Choroid plexus epithelial cell (primary cell): ENCODE results near the gene GCH1.

Experiments
- DNase-seq: peaks from one replicate; pipeline ENCODE4 v3.0.0-alpha.2; 2010; ENCODE audit warnings: low read depth
- H3K4me3 ChIP-seq: 2 replicates; pipeline ENCODE4 v1.5.1; 2011; ENCODE audit warnings: low read depth, mild to moderate bottlenecking, control low read depth, low read length, moderate library complexity
- TF ChIP-seq, protein P1 (sequence below): conservative IDR thresholded peaks from 2 replicates; pipeline ENCODE4 v1.5.1; 2011; ENCODE audit warnings: low read depth, mild to moderate bottlenecking, control low read depth, inconsistent platforms, low read length, moderate library complexity

The GCH1 gene

DNA sequence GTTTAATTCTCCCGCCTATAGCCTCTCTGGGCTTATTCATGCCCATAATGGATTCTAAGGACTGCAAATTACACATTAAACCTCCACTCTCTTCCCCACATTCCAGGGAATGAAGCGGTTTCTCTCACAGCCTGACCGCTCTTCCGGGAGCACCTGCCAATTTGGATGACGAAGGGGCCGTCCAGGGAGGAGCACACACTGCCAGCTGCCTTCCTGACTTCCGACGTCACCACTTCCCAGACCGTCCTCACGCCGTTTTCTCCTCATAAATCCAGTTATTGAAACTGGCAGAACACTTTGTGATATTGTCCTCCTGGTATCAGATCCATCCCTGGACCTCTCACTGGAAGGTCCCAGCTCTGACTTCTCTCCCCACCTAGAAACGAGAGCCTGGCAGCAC, 87.6 kb downstream of the GCH1 start:
- H3K4me3 ChIP-seq, result no peak overlapping the region
- DNase-seq, result no peak
- TF ChIP-seq, protein P1, sequence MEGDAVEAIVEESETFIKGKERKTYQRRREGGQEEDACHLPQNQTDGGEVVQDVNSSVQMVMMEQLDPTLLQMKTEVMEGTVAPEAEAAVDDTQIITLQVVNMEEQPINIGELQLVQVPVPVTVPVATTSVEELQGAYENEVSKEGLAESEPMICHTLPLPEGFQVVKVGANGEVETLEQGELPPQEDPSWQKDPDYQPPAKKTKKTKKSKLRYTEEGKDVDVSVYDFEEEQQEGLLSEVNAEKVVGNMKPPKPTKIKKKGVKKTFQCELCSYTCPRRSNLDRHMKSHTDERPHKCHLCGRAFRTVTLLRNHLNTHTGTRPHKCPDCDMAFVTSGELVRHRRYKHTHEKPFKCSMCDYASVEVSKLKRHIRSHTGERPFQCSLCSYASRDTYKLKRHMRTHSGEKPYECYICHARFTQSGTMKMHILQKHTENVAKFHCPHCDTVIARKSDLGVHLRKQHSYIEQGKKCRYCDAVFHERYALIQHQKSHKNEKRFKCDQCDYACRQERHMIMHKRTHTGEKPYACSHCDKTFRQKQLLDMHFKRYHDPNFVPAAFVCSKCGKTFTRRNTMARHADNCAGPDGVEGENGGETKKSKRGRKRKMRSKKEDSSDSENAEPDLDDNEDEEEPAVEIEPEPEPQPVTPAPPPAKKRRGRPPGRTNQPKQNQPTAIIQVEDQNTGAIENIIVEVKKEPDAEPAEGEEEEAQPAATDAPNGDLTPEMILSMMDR, result no peak

DNA sequence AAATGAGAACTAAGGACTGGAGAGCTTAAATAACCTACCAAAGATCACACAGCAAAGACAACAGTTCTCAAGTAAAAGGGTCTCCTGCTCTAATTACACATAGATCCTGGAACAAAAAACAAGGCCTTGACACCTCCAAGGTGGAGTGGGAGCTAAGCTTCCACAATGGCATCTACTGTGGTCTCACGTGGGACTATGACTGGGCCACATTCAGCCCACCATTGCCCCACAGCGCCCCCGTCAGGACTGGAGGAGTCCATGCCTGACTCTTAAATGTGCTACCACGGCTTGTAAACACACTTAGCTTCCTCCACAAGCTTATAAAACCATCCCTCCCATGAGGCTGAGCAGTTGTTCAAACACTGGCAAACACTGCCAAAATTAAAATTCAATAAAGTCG, 88.5 kb downstream of the GCH1 start:
- H3K4me3 ChIP-seq, result no peak overlapping the region
- no peak for DNase-seq
- TF ChIP-seq, protein P1, result peak; percentile 28

DNA sequence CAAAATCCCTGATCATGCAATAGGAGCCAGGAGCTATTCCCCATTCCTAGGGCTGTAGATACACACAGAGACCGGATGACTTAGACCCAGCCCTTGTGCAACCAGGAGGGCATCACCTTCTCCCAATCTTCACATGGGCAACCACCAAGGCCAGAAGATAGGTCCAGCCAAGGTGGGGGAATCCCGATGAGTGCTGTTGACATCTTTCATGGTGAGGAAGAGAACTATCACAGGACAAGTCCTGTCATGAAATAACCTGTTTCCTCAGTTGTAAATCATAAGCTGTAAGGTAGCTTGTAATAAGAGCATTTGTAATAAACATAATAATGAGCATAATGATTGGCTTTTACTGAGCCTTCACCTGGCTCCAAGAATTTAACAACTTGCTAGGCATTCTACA, 89.5 kb downstream of the GCH1 start:
- no peak overlapping the region for H3K4me3 ChIP-seq
- TF ChIP-seq, protein P1, result no peak
- DNase-seq, result no peak

DNA sequence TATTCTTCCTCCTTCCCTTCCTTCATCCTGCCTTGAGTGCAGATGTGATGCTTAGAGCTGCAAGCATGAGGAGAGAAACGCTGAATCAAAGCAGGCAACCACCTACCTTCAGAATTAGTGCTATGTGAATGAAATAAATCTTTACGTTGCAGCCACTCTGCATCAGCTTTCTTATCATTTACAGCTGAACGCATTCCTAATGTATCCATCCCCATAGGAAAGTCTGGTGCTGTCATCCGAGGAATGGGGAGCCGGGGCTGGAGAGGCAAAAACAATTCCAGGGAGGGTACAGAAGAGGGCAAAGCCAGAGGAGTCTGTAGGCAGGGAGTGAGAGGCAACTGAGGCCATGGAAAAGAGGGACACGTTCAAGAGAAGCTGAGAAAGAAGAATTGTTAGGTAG, 90.0 kb downstream of the GCH1 start:
- no peak for DNase-seq
- H3K4me3 ChIP-seq, result no peak overlapping the region
- TF ChIP-seq, protein P1, result no peak

DNA sequence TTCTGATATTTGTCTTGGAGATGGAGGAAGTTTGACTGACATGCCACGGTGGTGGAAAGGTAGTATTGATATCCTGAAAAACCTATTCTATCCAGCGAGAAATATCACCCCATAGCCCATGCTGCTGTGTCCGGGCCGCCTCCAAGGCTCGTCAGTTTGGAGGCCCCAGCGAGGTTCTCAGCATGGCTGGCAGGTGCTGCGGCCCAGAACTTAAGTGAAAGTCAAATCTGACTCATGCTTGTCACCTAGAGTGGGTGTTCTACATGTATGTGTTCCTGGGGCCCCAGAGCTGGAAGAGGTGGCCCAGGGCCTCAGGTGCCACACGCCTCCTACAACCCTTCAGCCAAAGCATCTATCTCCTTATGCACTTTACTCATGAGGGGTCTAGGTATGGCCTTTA, 92.9 kb downstream of the GCH1 start:
- DNase-seq, result no peak
- H3K4me3 ChIP-seq, result no peak overlapping the region
- TF ChIP-seq, protein P1, result no peak

DNA sequence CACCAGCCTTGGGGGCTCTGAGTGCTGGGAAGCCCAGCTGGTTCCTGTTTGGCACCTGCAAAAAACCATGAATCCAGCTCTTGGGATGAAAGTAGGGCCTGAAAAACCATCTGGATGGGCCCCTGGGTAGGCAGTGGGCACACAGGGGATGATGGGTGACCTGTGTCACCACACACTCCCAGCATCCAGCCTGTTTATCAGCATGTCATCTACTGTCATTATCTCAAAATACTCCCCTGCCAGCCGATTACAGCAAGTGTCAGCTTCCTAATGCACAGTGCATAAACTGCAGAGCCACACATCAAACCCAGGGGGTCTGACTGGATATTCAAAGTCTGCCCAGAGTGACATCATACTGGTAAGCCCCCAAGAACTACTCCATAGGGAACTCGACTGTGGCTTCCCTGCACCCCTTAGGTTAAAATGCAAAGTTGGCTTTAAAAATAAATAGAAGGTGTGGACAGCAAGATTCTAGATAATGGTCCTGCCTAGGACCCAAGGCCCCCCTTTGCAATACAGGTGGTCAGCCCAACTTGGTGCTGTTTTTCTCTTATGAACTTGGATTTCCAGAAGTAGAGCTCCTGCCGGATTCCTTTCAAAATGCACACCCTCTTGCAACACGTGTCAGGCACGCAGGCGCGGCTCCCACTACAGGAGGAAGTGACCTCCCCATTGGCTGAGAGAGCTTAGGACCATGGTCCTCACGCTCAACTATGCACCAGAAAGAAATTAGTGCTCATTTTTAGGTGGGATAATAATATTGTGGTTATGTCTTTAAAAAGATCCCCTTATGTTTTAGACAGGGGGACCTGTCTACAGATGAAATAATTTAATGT, 94.1 kb downstream of the GCH1 start:
- DNase-seq, result no peak
- TF ChIP-seq, protein P1, result no peak
- no peak overlapping the region for H3K4me3 ChIP-seq

DNA sequence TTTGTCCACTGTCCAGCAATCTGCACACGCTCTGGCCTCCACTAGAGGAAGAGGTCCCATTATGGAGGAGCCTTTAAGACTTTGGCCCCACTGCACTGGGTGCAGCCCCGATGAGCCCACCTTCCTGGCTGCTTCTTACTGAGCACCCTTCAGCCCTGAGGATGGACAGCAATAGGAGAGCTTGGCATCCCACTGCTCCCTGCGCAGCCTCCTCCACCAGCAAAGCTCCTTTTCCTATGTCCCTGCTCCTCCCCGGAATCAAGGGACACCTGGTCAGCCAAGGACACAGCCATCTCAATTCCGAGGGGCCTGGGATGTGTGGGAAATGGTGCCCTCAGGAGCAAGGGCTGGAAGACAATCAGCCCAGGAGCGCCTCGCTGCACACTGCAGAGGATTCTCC, 94.7 kb downstream of the GCH1 start:
- TF ChIP-seq, protein P1, result no peak
- no peak overlapping the region for H3K4me3 ChIP-seq
- no peak for DNase-seq
